Peyer's patch (tissue), 4 donors: ENCODE measurements around the gene PRTN3.

Experiments used
- POLR2A ChIP-seq, 2 donors: fragments of 450-650 bp; IDR thresholded peaks; one replicate each; pipeline ENCODE4 v1.5.1; 2017; ENCODE audit warnings: antibody characterized with exemption in 2 of 2, mild to moderate bottlenecking in 2 of 2, moderate library complexity in 2 of 2
- TF ChIP-seq, protein P1 (sequence below), 6 experiments: fragments of 450-650 bp in 4 of 6; fragments of 200-600 bp in 2 of 6; sonication (generic) in 1 of 6; IDR thresholded peaks; one replicate each; pipeline ENCODE4 v1.5.1; 2017 to 2019; ENCODE audit warnings: antibody characterized with exemption in 6 of 6, mild to moderate bottlenecking in 3 of 6, moderate library complexity in 1 of 6

DNA sequence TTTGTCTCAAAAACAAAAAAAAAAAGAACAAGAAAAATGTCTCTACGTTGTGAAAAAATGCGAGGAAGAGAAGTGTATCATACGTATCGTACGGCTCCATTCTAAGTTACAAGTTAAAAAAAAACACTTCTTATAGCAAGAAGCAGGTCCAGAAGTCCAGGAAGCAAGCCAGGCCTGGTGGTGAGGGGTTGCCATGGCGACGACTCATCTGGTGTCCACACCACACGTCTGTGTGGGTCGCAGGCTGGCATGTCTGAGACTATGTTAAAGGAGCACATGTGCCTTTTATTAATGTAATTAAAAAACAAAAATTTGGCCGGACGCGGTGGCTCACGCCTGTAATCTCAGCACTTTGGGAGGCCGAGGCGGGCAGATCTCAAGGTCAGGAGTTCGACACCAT lies 46.3 kb downstream of the PRTN3 start:
- TF ChIP-seq, protein P1, sequence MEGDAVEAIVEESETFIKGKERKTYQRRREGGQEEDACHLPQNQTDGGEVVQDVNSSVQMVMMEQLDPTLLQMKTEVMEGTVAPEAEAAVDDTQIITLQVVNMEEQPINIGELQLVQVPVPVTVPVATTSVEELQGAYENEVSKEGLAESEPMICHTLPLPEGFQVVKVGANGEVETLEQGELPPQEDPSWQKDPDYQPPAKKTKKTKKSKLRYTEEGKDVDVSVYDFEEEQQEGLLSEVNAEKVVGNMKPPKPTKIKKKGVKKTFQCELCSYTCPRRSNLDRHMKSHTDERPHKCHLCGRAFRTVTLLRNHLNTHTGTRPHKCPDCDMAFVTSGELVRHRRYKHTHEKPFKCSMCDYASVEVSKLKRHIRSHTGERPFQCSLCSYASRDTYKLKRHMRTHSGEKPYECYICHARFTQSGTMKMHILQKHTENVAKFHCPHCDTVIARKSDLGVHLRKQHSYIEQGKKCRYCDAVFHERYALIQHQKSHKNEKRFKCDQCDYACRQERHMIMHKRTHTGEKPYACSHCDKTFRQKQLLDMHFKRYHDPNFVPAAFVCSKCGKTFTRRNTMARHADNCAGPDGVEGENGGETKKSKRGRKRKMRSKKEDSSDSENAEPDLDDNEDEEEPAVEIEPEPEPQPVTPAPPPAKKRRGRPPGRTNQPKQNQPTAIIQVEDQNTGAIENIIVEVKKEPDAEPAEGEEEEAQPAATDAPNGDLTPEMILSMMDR (IDR thresholded peaks at IDR 0.05): no peak
- TF ChIP-seq POLR2A (IDR thresholded peaks at IDR 0.05): no peak
